Camera-type eye (tissue), 1 donor: Measurements from ENCODE around the gene IFIT5. TPM values are rescaled to one million over a fixed set of nuclear protein-coding genes. Genes with fewer than 3 reads are reported as not detected.

Experiments used
- total RNA-seq: library from RNA; depleted of rRNA; stranded (reverse); fragments of >200 nt; gene quantifications from one replicate; pipeline ENCODE4 v1.2.3, GENCODE V29; 2014

IFIT5 gene
- 22.2 TPM for total RNA-seq

GRCh38 chr10:89414146-89414878 lies at the start of gene IFIT5:
Gene IFIT5, plus strand, starts transcription at chr10:89414568. Its CDS starts 231 bp downstream, at chr10:89414799.

GRCh38 chr10:89377705-89378637 lies 36.4 kb upstream of the IFIT5 start, which contains the start of gene IFIT1B:
Gene IFIT1B, plus strand, starts transcription at chr10:89378056. Its CDS starts 80 bp downstream, at chr10:89378136.

GRCh38 chr10:89391907-89392756 lies 22.2 kb upstream of the IFIT5 start, which contains the start of gene IFIT1:
Gene IFIT1, plus strand, starts transcription at chr10:89392623. Its CDS starts 90 bp downstream, at chr10:89392713.

Other genes starting within 250 kb of the IFIT5 start
- gene CH25H, start 207.3 kb upstream of the IFIT5 start, total RNA-seq, result 0.99 TPM
- gene LIPA, start 162.8 kb upstream of the IFIT5 start, total RNA-seq, result 34.4 TPM
- gene IFIT2, start 112.5 kb upstream of the IFIT5 start, total RNA-seq, result 8.1 TPM
- gene IFIT3, start 86.6 kb upstream of the IFIT5 start, total RNA-seq, result 11.8 TPM
- 1.0 TPM for gene IFIT1B, start 36.5 kb upstream of the IFIT5 start, total RNA-seq
- 17.8 TPM for gene IFIT1, start 21.9 kb upstream of the IFIT5 start, total RNA-seq
- gene SLC16A12, start 121.0 kb downstream of the IFIT5 start, total RNA-seq, result 4.4 TPM
- gene PANK1, start 230.7 kb downstream of the IFIT5 start, total RNA-seq, result 18.6 TPM